CD8-positive, alpha-beta memory T cell (primary cell): ENCODE measurements around the gene MSMO1. TPM values are rescaled to one million over a fixed set of nuclear protein-coding genes. Genes with fewer than 3 reads are reported as not detected.

Experiments used
- CTCF ChIA-PET: fragments of 350-600 bp; sonication (Branson Sonifier 250); formaldehyde crosslinking; loops from one replicate; lab custom pipeline; 2021; ENCODE audit warnings: antibody characterized with exemption; lab: Charles Lee
- POLR2A ChIA-PET: fragments of 350-600 bp; sonication (Branson Sonifier 250); formaldehyde crosslinking; loops from one replicate; lab custom pipeline; 2021; ENCODE audit warnings: antibody characterized with exemption; lab: Charles Lee
- DNase-seq, 5 donors: peaks; one replicate each; pipeline versions ENCODE4 v3.0.0 to v3.0.0-alpha.2; 2020 to 2022; ENCODE audit warnings: mixed read lengths in 1 of 5
- H3K27ac ChIP-seq: one replicate; pipeline ENCODE4 v1.7.0; 2013; ENCODE audit warnings: low read depth, mild to moderate bottlenecking, low read length, moderate library complexity
- H3K27me3 ChIP-seq: 2 replicates; pipeline ENCODE4 v1.7.0; 2013; ENCODE audit warnings: low read length, mild to moderate bottlenecking; ENCODE audit not compliant: insufficient read depth, poor library complexity, severe bottlenecking
- H3K36me3 ChIP-seq: 2 replicates; pipeline ENCODE4 v1.7.0; 2013; ENCODE audit warnings: mild to moderate bottlenecking, low read length, moderate library complexity; ENCODE audit not compliant: insufficient read depth
- H3K4me1 ChIP-seq: 2 replicates; pipeline ENCODE4 v1.7.0; 2013; ENCODE audit warnings: mild to moderate bottlenecking, low read length, moderate library complexity; ENCODE audit not compliant: insufficient read depth
- H3K4me3 ChIP-seq: 2 replicates; pipeline ENCODE4 v1.7.0; 2013; ENCODE audit warnings: mild to moderate bottlenecking, low read length
- H3K9me3 ChIP-seq: 2 replicates; pipeline ENCODE4 v1.7.0; 2013; ENCODE audit warnings: mild to moderate bottlenecking, low read length
- H3K27ac Mint-ChIP-seq, 8 donors: one replicate each; pipeline ENCODE4 v1.8.0; 2020 to 2021; ENCODE audit warnings: mixed read lengths in 8 of 8, mild to moderate bottlenecking in 6 of 8, inconsistent platforms in 3 of 8, moderate library complexity in 3 of 8
- H3K27me3 Mint-ChIP-seq, 2 donors: one replicate each; pipeline ENCODE4 v1.8.0; 2020 to 2021; ENCODE audit warnings: mixed read lengths in 2 of 2, mild to moderate bottlenecking in 1 of 2, moderate library complexity in 1 of 2
- H3K36me3 Mint-ChIP-seq, 3 donors: one replicate each; pipeline ENCODE4 v1.8.0; 2020 to 2021; ENCODE audit warnings: mixed read lengths in 3 of 3, inconsistent platforms in 1 of 3, mild to moderate bottlenecking in 1 of 3
- H3K4me1 Mint-ChIP-seq, 3 donors: one replicate each; pipeline ENCODE4 v1.8.0; 2020 to 2021; ENCODE audit warnings: mixed read lengths in 3 of 3, inconsistent platforms in 1 of 3, mild to moderate bottlenecking in 1 of 3
- H3K4me3 Mint-ChIP-seq, 7 donors: one replicate each; pipeline ENCODE4 v1.8.0; 2020 to 2021; ENCODE audit warnings: mixed read lengths in 7 of 7, mild to moderate bottlenecking in 6 of 7, moderate library complexity in 4 of 7, inconsistent platforms in 2 of 7
- H3K9me3 Mint-ChIP-seq, 5 donors: one replicate each; pipeline ENCODE4 v1.8.0; 2020 to 2022; ENCODE audit warnings: mixed read lengths in 5 of 5, mild to moderate bottlenecking in 3 of 5, moderate library complexity in 2 of 5, inconsistent platforms in 1 of 5
- polyA plus RNA-seq: library from polyadenylated mRNA; unstranded; fragments of 300-500 nt; fragmentation: Illumina TruSeq; gene quantifications from one replicate; pipeline ENCODE4 v1.2.3, GENCODE V29; 2021
- total RNA-seq, 2 experiments: library from RNA; stranded (reverse); gene quantifications; one replicate each; pipeline ENCODE4 v1.2.3, GENCODE V29; 2021

MSMO1 gene
- total and polyA plus RNA-seq, 3 experiments from 2014 or later, result 22.4 to 29.1 (median 26.8) TPM

GRCh38 chr4:165355900-165356300, 28.4 kb downstream of the MSMO1 start:
- no peaks in the 10 kb centered on the region for H3K36me3 Mint-ChIP-seq
- CTCF ChIA-PET, result no interaction called here
- no peak overlapping the region for H3K4me3 ChIP-seq

GRCh38 chr4:165359506-165359905, 32.0 kb downstream of the MSMO1 start:
- H3K27me3 Mint-ChIP-seq, result peaks cover 27 to 50% of the 10 kb centered on the region in 2 donors
- ChIA-PET CTCF (no interaction called here), POLR2A (no interaction called here)
- H3K36me3 Mint-ChIP-seq, result no peaks in the 10 kb centered on the region
- no peaks in the 10 kb centered on the region for H3K4me1 ChIP-seq
- no peaks in the 10 kb centered on the region for H3K9me3 ChIP-seq
- no peaks in the 10 kb centered on the region for H3K36me3 ChIP-seq
- no peak overlapping the region for H3K4me3 ChIP-seq
- peaks cover 4% of the 10 kb centered on the region for H3K27me3 ChIP-seq
- H3K27ac Mint-ChIP-seq, result no peak overlapping the region
- no peaks in the 10 kb centered on the region for H3K4me1 Mint-ChIP-seq
- H3K4me3 Mint-ChIP-seq, result no peak overlapping the region
- no peak overlapping the region for H3K27ac ChIP-seq
- DNase-seq, result no peak
- H3K9me3 Mint-ChIP-seq, result peaks cover 0 to 1% (median 0%) of the 10 kb centered on the region in 5 donors

More at GRCh38 chr4:165355900-165356300, 28.4 kb downstream of the MSMO1 start:
- Mint-ChIP-seq H3K4me1 (no peaks in the 10 kb centered on the region), H3K4me3 (no peak overlapping the region), H3K27me3 (peaks cover 27 to 56% of the 10 kb centered on the region in 2 donors), H3K27ac (peak overlapping the region in 1 of 8 donors; percentile 15), H3K9me3 (peaks cover 0 to 6% (median 0%) of the 10 kb centered on the region in 5 donors)
- no peaks in the 10 kb centered on the region for H3K9me3 ChIP-seq
- POLR2A ChIA-PET, result no interaction called here
- DNase-seq, result no peak
- no peaks in the 10 kb centered on the region for H3K36me3 ChIP-seq
- H3K27me3 ChIP-seq, result peaks cover 4% of the 10 kb centered on the region
- H3K4me1 ChIP-seq, result no peaks in the 10 kb centered on the region
- no peak overlapping the region for H3K27ac ChIP-seq

DNA sequence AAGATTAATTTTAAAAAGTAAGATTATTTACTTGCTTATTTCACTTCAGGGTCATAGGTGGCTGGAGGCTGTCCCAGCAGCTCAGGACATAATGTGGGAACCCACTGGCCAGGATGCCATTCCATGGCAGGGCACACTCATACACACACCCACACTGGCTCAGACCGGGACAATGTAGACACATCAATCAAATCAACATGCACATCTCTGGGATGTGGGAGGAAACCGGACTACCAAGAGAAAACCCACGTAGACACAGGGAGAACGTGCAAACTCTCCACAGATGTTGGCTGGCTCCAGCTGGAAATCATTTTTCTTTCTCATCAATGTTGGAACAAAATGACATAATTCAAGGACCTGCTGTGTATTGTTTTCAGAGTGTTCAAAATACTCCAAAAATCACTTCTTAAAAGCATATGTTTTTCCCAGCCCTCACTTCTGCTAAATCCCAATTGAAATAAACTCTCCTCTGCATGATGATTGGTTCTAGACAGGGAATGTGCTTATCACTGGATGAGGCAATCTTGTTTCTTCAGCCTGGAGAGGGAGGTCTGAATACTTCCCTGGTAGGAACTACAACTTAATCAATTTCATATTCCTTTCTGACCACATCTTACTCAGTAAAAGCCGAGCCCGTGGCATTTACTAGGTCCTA, 32.7 kb downstream of the MSMO1 start:
- Mint-ChIP-seq H3K4me3 (no peak overlapping the region), H3K27me3 (peaks cover 27 to 47% of the 10 kb centered on the region in 2 donors), H3K4me1 (no peaks in the 10 kb centered on the region), H3K27ac (peak overlapping the region in 1 of 8 donors; percentile 15), H3K9me3 (peaks cover 0 to 1% (median 0%) of the 10 kb centered on the region in 5 donors), H3K36me3 (no peaks in the 10 kb centered on the region)
- H3K4me3 ChIP-seq, result no peak overlapping the region
- no peak for DNase-seq
- H3K9me3 ChIP-seq, result no peaks in the 10 kb centered on the region
- no peaks in the 10 kb centered on the region for H3K36me3 ChIP-seq
- H3K27me3 ChIP-seq, result peaks cover 4% of the 10 kb centered on the region
- no peak overlapping the region for H3K27ac ChIP-seq
- POLR2A ChIA-PET, result no interaction called here
- CTCF ChIA-PET, result no interaction called here
- no peaks in the 10 kb centered on the region for H3K4me1 ChIP-seq

DNA sequence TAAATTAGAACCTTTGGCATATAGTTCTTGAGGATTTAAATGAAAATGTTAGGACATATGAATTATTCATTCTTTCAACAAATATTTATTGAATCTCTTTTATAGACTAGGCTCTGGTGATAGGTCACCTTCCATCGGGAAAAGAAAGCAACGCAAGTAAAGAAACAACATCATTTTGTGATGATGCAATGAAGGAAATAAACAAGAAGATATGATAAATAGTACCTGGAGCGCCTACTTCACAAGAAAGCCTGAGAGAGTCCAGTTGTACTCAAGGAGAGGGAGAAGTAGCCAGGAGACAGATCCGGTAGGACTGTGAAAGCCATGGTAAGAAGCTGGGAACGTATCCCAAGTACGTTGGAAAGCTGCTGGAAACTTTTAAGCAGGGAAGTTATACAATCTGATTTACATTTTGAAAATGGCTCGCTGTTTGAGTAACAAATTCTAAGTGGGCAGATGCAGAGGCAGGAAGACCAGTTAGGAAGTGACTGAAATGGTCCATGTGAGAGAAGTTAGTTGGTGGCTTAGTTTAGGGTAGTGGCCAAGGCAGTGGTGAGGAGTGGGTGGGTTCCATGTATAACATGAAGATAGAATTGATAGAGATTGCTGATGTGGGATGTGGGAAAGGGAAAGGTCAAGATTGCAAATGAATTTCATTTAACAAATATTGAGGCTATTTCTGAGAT, 33.7 kb downstream of the MSMO1 start:
- H3K9me3 Mint-ChIP-seq, result peaks cover 0 to 1% (median 0%) of the 10 kb centered on the region in 5 donors
- no peaks in the 10 kb centered on the region for H3K9me3 ChIP-seq
- H3K27me3 Mint-ChIP-seq, result peaks cover 22 to 41% of the 10 kb centered on the region in 2 donors
- H3K4me3 Mint-ChIP-seq, result no peak overlapping the region
- H3K4me3 ChIP-seq, result no peak overlapping the region
- H3K36me3 ChIP-seq, result no peaks in the 10 kb centered on the region
- H3K27me3 ChIP-seq, result peaks cover 4% of the 10 kb centered on the region
- H3K27ac ChIP-seq, result no peak overlapping the region
- ChIA-PET POLR2A (no interaction called here), CTCF (no interaction called here)
- no peaks in the 10 kb centered on the region for H3K4me1 ChIP-seq
- DNase-seq, result no peak
- no peaks in the 10 kb centered on the region for H3K36me3 Mint-ChIP-seq
- H3K4me1 Mint-ChIP-seq, result no peaks in the 10 kb centered on the region
- H3K27ac Mint-ChIP-seq, result no peak overlapping the region

GRCh38 chr4:165361810-165362209, 34.3 kb downstream of the MSMO1 start:
- DNase-seq, result no peak
- Histone ChIP-seq H3K4me3 (no peak overlapping the region), H3K27ac (no peak overlapping the region), H3K27me3 (peaks cover 4% of the 10 kb centered on the region), H3K36me3 (no peaks in the 10 kb centered on the region), H3K4me1 (no peaks in the 10 kb centered on the region), H3K9me3 (no peaks in the 10 kb centered on the region)
- H3K9me3 Mint-ChIP-seq, result peaks cover 0 to 1% (median 0%) of the 10 kb centered on the region in 5 donors
- H3K36me3 Mint-ChIP-seq, result no peaks in the 10 kb centered on the region
- CTCF ChIA-PET, result no interaction called here
- H3K27ac Mint-ChIP-seq, result no peak overlapping the region
- no peak overlapping the region for H3K4me3 Mint-ChIP-seq
- POLR2A ChIA-PET, result no interaction called here
- H3K4me1 Mint-ChIP-seq, result no peaks in the 10 kb centered on the region
- peaks cover 22 to 41% of the 10 kb centered on the region in 2 donors for H3K27me3 Mint-ChIP-seq

DNA sequence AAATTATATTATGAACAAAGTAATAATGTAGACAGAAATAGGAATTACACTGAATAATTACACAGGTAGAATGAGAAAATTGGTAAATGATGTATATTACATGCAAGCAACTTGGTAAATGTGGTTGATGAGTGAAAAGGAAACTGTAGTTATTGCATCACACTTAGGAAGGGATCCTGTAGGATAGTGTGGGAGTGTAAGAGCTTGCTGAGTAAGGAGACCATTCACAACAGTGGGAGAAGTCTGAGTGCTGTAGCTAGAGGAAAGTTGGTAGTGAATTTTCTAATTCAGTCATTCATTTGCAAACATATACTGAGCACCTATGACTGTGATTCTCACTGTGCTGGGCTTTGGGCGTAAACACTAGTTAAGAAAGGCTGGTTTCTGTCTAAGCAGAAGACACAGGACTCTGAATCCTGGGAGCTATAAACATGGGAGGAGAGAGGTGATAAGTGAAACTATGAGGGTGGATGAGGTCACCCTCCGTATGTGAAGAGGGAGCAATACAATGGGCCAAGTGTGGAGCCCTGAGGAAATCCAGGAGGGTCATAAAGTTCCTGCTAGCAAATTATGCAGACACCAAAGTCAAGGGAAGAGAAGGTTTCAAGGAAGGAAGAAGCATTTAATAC, 37.1 kb downstream of the MSMO1 start:
- Histone ChIP-seq H3K4me3 (no peak overlapping the region), H3K27ac (no peak overlapping the region), H3K9me3 (no peaks in the 10 kb centered on the region), H3K27me3 (no peaks in the 10 kb centered on the region), H3K36me3 (no peaks in the 10 kb centered on the region), H3K4me1 (no peaks in the 10 kb centered on the region)
- POLR2A ChIA-PET, result no interaction called here
- Mint-ChIP-seq H3K4me3 (no peak overlapping the region), H3K4me1 (no peaks in the 10 kb centered on the region), H3K9me3 (peaks cover 0 to 1% (median 0%) of the 10 kb centered on the region in 5 donors), H3K27ac (no peak overlapping the region), H3K27me3 (peaks cover 12 to 27% of the 10 kb centered on the region in 2 donors), H3K36me3 (no peaks in the 10 kb centered on the region)
- no peak for DNase-seq
- CTCF ChIA-PET, result no interaction called here

GRCh38 chr4:165367040-165367439, 39.6 kb downstream of the MSMO1 start:
- DNase-seq, result no peak
- H3K27me3 Mint-ChIP-seq, result peaks cover 4% of the 10 kb centered on the region in 2 donors
- CTCF ChIA-PET, result no interaction called here
- no peak overlapping the region for H3K27ac Mint-ChIP-seq
- H3K4me1 ChIP-seq, result no peaks in the 10 kb centered on the region
- no peak overlapping the region for H3K4me3 Mint-ChIP-seq
- H3K36me3 Mint-ChIP-seq, result no peaks in the 10 kb centered on the region
- no peaks in the 10 kb centered on the region for H3K4me1 Mint-ChIP-seq
- POLR2A ChIA-PET, result no interaction called here
- no peaks in the 10 kb centered on the region for H3K9me3 Mint-ChIP-seq
- H3K36me3 ChIP-seq, result no peaks in the 10 kb centered on the region
- no peak overlapping the region for H3K27ac ChIP-seq
- H3K27me3 ChIP-seq, result no peaks in the 10 kb centered on the region
- no peak overlapping the region for H3K4me3 ChIP-seq
- no peaks in the 10 kb centered on the region for H3K9me3 ChIP-seq

DNA sequence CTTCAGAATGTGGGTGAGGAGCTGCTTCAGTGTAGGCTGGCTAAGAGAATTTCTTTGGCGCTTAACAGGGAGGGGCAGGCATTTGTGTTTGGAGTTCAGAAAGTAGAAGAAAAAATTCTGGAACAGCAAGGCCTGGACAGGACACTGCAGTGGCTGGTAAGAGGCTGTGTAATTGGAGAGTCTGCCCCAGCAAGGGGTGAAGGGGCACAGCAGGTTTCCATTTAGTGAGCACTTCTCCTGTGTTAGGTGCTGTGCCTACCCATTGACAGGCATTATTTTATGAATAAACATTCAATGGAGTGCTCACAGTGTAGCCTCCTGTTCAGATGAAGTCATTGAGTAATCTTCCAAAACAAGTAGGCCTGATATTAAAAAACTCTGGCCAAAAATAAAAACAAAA, 40.6 kb downstream of the MSMO1 start:
- CTCF ChIA-PET, result no interaction called here
- POLR2A ChIA-PET, result no interaction called here

More for the DNA sequence above, 40.6 kb downstream of the MSMO1 start:
- peaks cover under 1 to 2% of the 10 kb centered on the region in 2 donors for H3K27me3 Mint-ChIP-seq
- H3K36me3 Mint-ChIP-seq, result no peaks in the 10 kb centered on the region
- H3K9me3 ChIP-seq, result no peaks in the 10 kb centered on the region
- H3K9me3 Mint-ChIP-seq, result no peaks in the 10 kb centered on the region
- no peak overlapping the region for H3K4me3 ChIP-seq
- H3K4me3 Mint-ChIP-seq, result no peak overlapping the region
- H3K36me3 ChIP-seq, result no peaks in the 10 kb centered on the region
- no peaks in the 10 kb centered on the region for H3K27me3 ChIP-seq
- H3K4me1 ChIP-seq, result no peaks in the 10 kb centered on the region
- H3K27ac Mint-ChIP-seq, result no peak overlapping the region
- H3K4me1 Mint-ChIP-seq, result no peaks in the 10 kb centered on the region
- no peak for DNase-seq
- H3K27ac ChIP-seq, result no peak overlapping the region
